Panc1 (cell line): ENCODE data around the gene CD6. TPM values are rescaled to one million over a fixed set of nuclear protein-coding genes. Genes with fewer than 3 reads are reported as not detected.

Experiments used
- ATAC-seq: fragments of 200-7000 bp; cut with Tn5 transposase; 2 replicates; pipeline ENCODE4 v1.9.1; 2020; ENCODE audit warnings: mild to moderate bottlenecking, moderate library complexity
- BruUV-seq: library from RNA; stranded (reverse); fragments of 400-500 nt; replicated peaks from 2 replicates; lab custom pipeline; 2021; lab: Mats Ljungman, UMichigan
- CTCF ChIA-PET: fragments of 300-600 bp; sonication (Branson Sonifier 250); formaldehyde crosslinking; loops from one replicate; lab custom pipeline; 2022; ENCODE audit warnings: antibody characterized with exemption; lab: Charles Lee
- POLR2A ChIA-PET: fragments of 300-600 bp; sonication (Branson Sonifier 250); formaldehyde crosslinking; loops from one replicate; lab custom pipeline; 2022; ENCODE audit warnings: antibody characterized with exemption; lab: Charles Lee
- DNase-seq: peaks from one replicate; pipeline ENCODE4 v3.0.0-alpha.2; 2010; ENCODE audit warnings: low read depth, low spot score
- H3K27ac ChIP-seq: 2 replicates; pipeline ENCODE4 v1.5.1; 2011; ENCODE audit warnings: mild to moderate bottlenecking, low read length, inconsistent platforms
- H3K27me3 ChIP-seq: fragments of 200-500 bp; sonication (Bioruptor generic); 2 replicates; pipeline ENCODE4 v1.6.0; 2014; ENCODE audit warnings: low read length, inconsistent platforms; ENCODE audit not compliant: control insufficient read depth, insufficient read depth
- H3K36me3 ChIP-seq: fragments of 200-500 bp; sonication (Bioruptor generic); 2 replicates; pipeline ENCODE4 v1.5.1; 2014; ENCODE audit warnings: inconsistent platforms, mild to moderate bottlenecking, low read length, moderate library complexity; ENCODE audit not compliant: control insufficient read depth, insufficient read depth
- H3K4me1 ChIP-seq: 2 replicates; pipeline ENCODE4 v1.5.1; 2011; ENCODE audit warnings: inconsistent platforms, mild to moderate bottlenecking, low read length, moderate library complexity; ENCODE audit not compliant: control insufficient read depth, insufficient read depth
- H3K4me3 ChIP-seq, 2 experiments: 2 replicates each; pipeline ENCODE4 v1.5.1; 2011 to 2012; ENCODE audit warnings: low read depth in 2 of 2, low read length in 2 of 2, mild to moderate bottlenecking in 2 of 2, inconsistent platforms in 1 of 2, moderate library complexity in 1 of 2
- H3K9me3 ChIP-seq: fragments of 200-500 bp; sonication (Bioruptor generic); 2 replicates; pipeline ENCODE4 v1.5.1; 2014; ENCODE audit warnings: low read depth, mild to moderate bottlenecking, inconsistent platforms, low read length, moderate library complexity; ENCODE audit not compliant: control insufficient read depth, insufficient read depth
- POLR2AphosphoS5 ChIP-seq: IDR thresholded peaks from 2 replicates; pipeline ENCODE4 v1.6.1; 2012; ENCODE audit warnings: mild to moderate bottlenecking, low read depth, low read length, moderate library complexity
- SIN3A ChIP-seq: IDR thresholded peaks from 2 replicates; pipeline ENCODE4 v1.6.1; 2012; ENCODE audit warnings: low read depth, mild to moderate bottlenecking, low read length, moderate library complexity, borderline replicate concordance; ENCODE audit not compliant: insufficient read depth
- TCF7L2 ChIP-seq: IDR thresholded peaks from 2 replicates; pipeline ENCODE4 v1.6.1; 2011; ENCODE audit warnings: mild to moderate bottlenecking, low read depth, low read length, inconsistent platforms
- in situ Hi-C: cut with HindIII; loops from 2 replicates; pipeline ENCODE4 v1.10.0; 2016; ENCODE audit warnings: low sequenced_read_pairs, low pct_unique_long_range_greater_than_20kb
- intact Hi-C: fragments of 100-400 bp; cut with micrococcal nuclease; formaldehyde crosslinking; loops from one replicate; pipeline ENCODE4 v1.10.0; 2022; ENCODE audit not compliant: unreplicated experiment
- total RNA-seq: library from RNA; stranded (reverse); gene quantifications from one replicate; pipeline ENCODE4 v1.2.1, GENCODE V29; 2021; ENCODE audit not compliant: unreplicated experiment
- TF ChIP-seq, protein P1 (sequence below), 2 experiments: IDR thresholded peaks; 2 replicates each; pipeline ENCODE4 v1.6.1; 2011 to 2012; ENCODE audit warnings: low read depth in 2 of 2, control low read depth in 1 of 2, low read length in 1 of 2, mild to moderate bottlenecking in 1 of 2, moderate library complexity in 1 of 2; ENCODE audit not compliant: insufficient read depth in 1 of 2
- TF ChIP-seq, protein P2 (sequence below): fragments of 450-650 bp; IDR thresholded peaks from 2 replicates; pipeline ENCODE4 v1.5.1; 2017; ENCODE audit warnings: mild to moderate bottlenecking

Gene CD6
- total RNA-seq, 1 experiment from 2014 or later: 1.1 TPM

DNA sequence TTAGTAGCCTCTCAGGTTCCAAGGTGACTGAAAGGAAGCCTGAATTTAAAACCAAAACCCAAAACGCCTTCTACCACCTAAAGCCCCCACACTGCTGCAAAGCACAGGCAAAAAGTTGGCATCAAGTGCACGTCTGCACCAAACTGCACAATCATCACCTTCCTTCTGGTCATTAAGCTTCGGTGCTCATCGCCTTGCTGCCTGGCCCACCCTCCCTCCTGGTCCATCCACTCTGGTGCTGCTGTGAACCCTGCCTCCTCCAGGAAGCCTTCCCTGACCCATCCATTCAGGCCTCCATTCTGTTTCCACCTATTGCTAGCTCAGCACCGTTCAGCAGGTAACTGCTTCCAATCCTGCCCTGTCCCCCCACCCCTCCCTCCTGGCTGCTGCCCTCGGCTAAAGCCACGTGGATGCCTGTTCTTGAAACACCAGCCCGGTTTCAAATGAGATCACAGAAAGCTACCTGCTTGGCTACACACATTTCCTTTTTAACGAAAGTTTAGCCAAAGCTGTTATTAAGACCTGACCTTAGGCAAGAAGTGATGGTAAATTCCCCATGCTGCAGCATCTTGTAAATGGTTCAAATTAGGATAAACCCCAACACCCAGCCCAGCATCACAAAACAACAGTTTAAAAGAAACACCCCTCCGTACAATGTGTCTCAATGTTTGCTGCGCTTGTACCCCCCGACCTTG is 77.0 kb downstream of the CD6 start:
- ChIA-PET CTCF (no interaction called here), POLR2A (no interaction called here)
- DNase-seq (no peak), ATAC-seq (no peak)
- intact Hi-C loops: no loop called here
- H3K4me3 ChIP-seq: no peak overlapping the region
- H3K4me1 ChIP-seq: no peaks in the 10 kb centered on the region
- no peaks in the 10 kb centered on the region for H3K9me3 ChIP-seq
- no peak overlapping the region for H3K27ac ChIP-seq
- H3K27me3 ChIP-seq: no peaks in the 10 kb centered on the region; the same call in 1 of the 2 replicates
- TF ChIP-seq SIN3A (no peak), TCF7L2 (no peak), POLR2AphosphoS5 (no peak)
- TF ChIP-seq, protein P1, sequence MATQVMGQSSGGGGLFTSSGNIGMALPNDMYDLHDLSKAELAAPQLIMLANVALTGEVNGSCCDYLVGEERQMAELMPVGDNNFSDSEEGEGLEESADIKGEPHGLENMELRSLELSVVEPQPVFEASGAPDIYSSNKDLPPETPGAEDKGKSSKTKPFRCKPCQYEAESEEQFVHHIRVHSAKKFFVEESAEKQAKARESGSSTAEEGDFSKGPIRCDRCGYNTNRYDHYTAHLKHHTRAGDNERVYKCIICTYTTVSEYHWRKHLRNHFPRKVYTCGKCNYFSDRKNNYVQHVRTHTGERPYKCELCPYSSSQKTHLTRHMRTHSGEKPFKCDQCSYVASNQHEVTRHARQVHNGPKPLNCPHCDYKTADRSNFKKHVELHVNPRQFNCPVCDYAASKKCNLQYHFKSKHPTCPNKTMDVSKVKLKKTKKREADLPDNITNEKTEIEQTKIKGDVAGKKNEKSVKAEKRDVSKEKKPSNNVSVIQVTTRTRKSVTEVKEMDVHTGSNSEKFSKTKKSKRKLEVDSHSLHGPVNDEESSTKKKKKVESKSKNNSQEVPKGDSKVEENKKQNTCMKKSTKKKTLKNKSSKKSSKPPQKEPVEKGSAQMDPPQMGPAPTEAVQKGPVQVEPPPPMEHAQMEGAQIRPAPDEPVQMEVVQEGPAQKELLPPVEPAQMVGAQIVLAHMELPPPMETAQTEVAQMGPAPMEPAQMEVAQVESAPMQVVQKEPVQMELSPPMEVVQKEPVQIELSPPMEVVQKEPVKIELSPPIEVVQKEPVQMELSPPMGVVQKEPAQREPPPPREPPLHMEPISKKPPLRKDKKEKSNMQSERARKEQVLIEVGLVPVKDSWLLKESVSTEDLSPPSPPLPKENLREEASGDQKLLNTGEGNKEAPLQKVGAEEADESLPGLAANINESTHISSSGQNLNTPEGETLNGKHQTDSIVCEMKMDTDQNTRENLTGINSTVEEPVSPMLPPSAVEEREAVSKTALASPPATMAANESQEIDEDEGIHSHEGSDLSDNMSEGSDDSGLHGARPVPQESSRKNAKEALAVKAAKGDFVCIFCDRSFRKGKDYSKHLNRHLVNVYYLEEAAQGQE (IDR thresholded peaks at IDR 0.05; ENCODE audit: insufficient read depth in 1 of 2, low read depth in 2 of 2, low read length in 1 of 2): no peak
- TF ChIP-seq, protein P2, sequence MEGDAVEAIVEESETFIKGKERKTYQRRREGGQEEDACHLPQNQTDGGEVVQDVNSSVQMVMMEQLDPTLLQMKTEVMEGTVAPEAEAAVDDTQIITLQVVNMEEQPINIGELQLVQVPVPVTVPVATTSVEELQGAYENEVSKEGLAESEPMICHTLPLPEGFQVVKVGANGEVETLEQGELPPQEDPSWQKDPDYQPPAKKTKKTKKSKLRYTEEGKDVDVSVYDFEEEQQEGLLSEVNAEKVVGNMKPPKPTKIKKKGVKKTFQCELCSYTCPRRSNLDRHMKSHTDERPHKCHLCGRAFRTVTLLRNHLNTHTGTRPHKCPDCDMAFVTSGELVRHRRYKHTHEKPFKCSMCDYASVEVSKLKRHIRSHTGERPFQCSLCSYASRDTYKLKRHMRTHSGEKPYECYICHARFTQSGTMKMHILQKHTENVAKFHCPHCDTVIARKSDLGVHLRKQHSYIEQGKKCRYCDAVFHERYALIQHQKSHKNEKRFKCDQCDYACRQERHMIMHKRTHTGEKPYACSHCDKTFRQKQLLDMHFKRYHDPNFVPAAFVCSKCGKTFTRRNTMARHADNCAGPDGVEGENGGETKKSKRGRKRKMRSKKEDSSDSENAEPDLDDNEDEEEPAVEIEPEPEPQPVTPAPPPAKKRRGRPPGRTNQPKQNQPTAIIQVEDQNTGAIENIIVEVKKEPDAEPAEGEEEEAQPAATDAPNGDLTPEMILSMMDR: no peak
- no peaks in the 10 kb centered on the region for H3K36me3 ChIP-seq
- in situ Hi-C loops: no loop called here
- BruUV-seq: no TSS peak

DNA sequence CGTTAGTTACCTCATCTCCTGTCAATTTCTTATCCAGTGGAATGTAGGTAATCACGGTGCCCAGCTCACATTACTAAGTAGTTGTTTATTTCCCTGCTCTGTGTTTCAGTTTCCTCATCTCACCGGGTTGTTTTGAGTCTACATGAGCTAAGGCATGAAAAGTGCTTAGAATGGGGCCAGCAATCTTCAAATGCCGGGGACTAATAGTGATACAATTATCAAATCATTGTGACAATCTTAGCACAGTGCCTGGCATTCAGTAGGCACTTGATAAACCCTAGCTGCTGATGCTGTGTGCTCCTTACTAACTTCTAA is 77.5 kb downstream of the CD6 start:
- ChIA-PET CTCF (no interaction called here), POLR2A (no interaction called here)
- TF ChIP-seq TCF7L2: no peak
- TF ChIP-seq, protein P1 (IDR thresholded peaks at IDR 0.05; ENCODE audit: insufficient read depth in 1 of 2, low read depth in 2 of 2, low read length in 1 of 2): no peak
- no peak for TF ChIP-seq POLR2AphosphoS5
- TF ChIP-seq SIN3A: no peak
- Histone ChIP-seq H3K27me3 (no peaks in the 10 kb centered on the region; the same call in 1 of the 2 replicates), H3K27ac (no peak overlapping the region), H3K4me3 (no peak overlapping the region), H3K4me1 (no peaks in the 10 kb centered on the region), H3K36me3 (no peaks in the 10 kb centered on the region), H3K9me3 (no peaks in the 10 kb centered on the region)
- in situ Hi-C loops (no loop called here), intact Hi-C loops (no loop called here)
- ATAC-seq (no peak), DNase-seq (no peak)
- BruUV-seq: no TSS peak
